Effector memory CD8-positive, alpha-beta T cell (primary cell): ENCODE data around the gene GPR176.

Experiments
- ATAC-seq: fragments of 150-1000 bp; cut with Tn5 transposase; replicated peaks from 2 replicates; pipeline ENCODE4 v1.10.0; 2021; ENCODE audit warnings: mild to moderate bottlenecking, moderate library complexity
- DNase-seq, 3 experiments: peaks; one replicate each; pipeline ENCODE4 v3.0.0; 2021
- H3K27ac Mint-ChIP-seq, 2 donors: one replicate each; pipeline ENCODE4 v1.8.0; 2022; ENCODE audit warnings: mild to moderate bottlenecking in 2 of 2, mixed read lengths in 2 of 2, moderate library complexity in 2 of 2
- H3K27me3 Mint-ChIP-seq, 2 donors: one replicate each; pipeline ENCODE4 v1.8.0; 2022; ENCODE audit warnings: mixed read lengths in 2 of 2
- H3K36me3 Mint-ChIP-seq: one replicate; pipeline ENCODE4 v1.8.0; 2022; ENCODE audit warnings: mild to moderate bottlenecking, moderate library complexity, mixed read lengths; ENCODE audit not compliant: insufficient read depth
- H3K4me1 Mint-ChIP-seq, 2 donors: one replicate each; pipeline ENCODE4 v1.8.0; 2022; ENCODE audit warnings: low read depth in 2 of 2, mixed read lengths in 2 of 2
- H3K4me3 Mint-ChIP-seq, 2 donors: one replicate each; pipeline ENCODE4 v1.8.0; 2022; ENCODE audit warnings: mild to moderate bottlenecking in 2 of 2, mixed read lengths in 2 of 2, moderate library complexity in 2 of 2
- H3K9me3 Mint-ChIP-seq, 2 donors: one replicate each; pipeline ENCODE4 v1.8.0; 2022; ENCODE audit warnings: mixed read lengths in 2 of 2
- total RNA-seq, 9 experiments: gene quantifications; one replicate each; lab custom pipeline; 2026; lab: John Stamatoyannopoulos, UW

The GPR176 gene
- total RNA-seq = 0 to 1.1 (median 0.06) reads per million in 9 experiments

- Mint-ChIP-seq H3K27me3 (peaks cover 24 to 31% of the 10 kb centered on the region in 2 donors), H3K4me3 (peak within 1 kb of the TSS; percentile 83 to 84), H3K4me1 (peaks cover 7 to 8% of the 10 kb centered on the region in 2 donors), H3K9me3 (no peaks in the 10 kb centered on the region), H3K36me3 (no peaks in the 10 kb centered on the region), H3K27ac (peak within 1 kb of the TSS; percentile 66 to 67)
- ATAC-seq = peak; percentile 42
- peak; percentile 17 to 25 (median 23) for DNase-seq
These were observed at the start of gene GPR176 for GRCh38 chr15:39919748-39920509. Gene GPR176, minus strand, starts transcription at chr15:39920266. Its CDS starts 240 bp downstream, at chr15:39920026.

- Mint-ChIP-seq H3K27me3 (no peaks in the 10 kb centered on the region), H3K4me1 (peaks cover 4 to 6% of the 10 kb centered on the region in 2 donors), H3K27ac (no peak overlapping the region), H3K4me3 (no peak overlapping the region), H3K36me3 (peaks cover 19% of the 10 kb centered on the region), H3K9me3 (no peaks in the 10 kb centered on the region)
- ATAC-seq (no peak), DNase-seq (no peak)
These were observed 48.9 kb upstream of the GPR176 start for GRCh38 chr15:39969002-39969394.

- DNase-seq = no peak
- Mint-ChIP-seq H3K4me1 (peaks cover 4 to 6% of the 10 kb centered on the region in 2 donors), H3K27ac (no peak overlapping the region), H3K9me3 (no peaks in the 10 kb centered on the region), H3K4me3 (no peak overlapping the region), H3K27me3 (no peaks in the 10 kb centered on the region), H3K36me3 (peaks cover 19% of the 10 kb centered on the region)
- ATAC-seq = no peak
These were observed 48.4 kb upstream of the GPR176 start for GRCh38 chr15:39968273-39969001.

GRCh38 chr15:39966521-39966920 lies 46.5 kb upstream of the GPR176 start:
- DNase-seq (no peak), ATAC-seq (peak; percentile 60)
- Mint-ChIP-seq H3K27me3 (no peaks in the 10 kb centered on the region), H3K4me1 (peaks cover 4 to 6% of the 10 kb centered on the region in 2 donors), H3K9me3 (no peaks in the 10 kb centered on the region), H3K4me3 (peak overlapping the region in 1 of 2 donors; percentile 42), H3K27ac (peak overlapping the region in 1 of 2 donors; percentile 59), H3K36me3 (peaks cover 16% of the 10 kb centered on the region)

GRCh38 chr15:39963786-39964185 lies 43.7 kb upstream of the GPR176 start:
- Mint-ChIP-seq H3K4me1 (peaks cover 4 to 6% of the 10 kb centered on the region in 2 donors), H3K27me3 (no peaks in the 10 kb centered on the region), H3K9me3 (no peaks in the 10 kb centered on the region), H3K27ac (no peak overlapping the region), H3K4me3 (no peak overlapping the region), H3K36me3 (peaks cover 12% of the 10 kb centered on the region)
- DNase-seq (no peak), ATAC-seq (no peak)

GRCh38 chr15:39961051-39961450 lies 41.0 kb upstream of the GPR176 start:
- ATAC-seq (no peak), DNase-seq (no peak)
- Mint-ChIP-seq H3K27me3 (no peaks in the 10 kb centered on the region), H3K4me3 (no peak overlapping the region), H3K27ac (no peak overlapping the region), H3K9me3 (no peaks in the 10 kb centered on the region), H3K36me3 (peaks cover 8% of the 10 kb centered on the region), H3K4me1 (peaks cover under 1 to 2% of the 10 kb centered on the region in 2 donors)

- ATAC-seq = no peak
- no peak overlapping the region for H3K4me3 Mint-ChIP-seq
These were observed 40.3 kb upstream of the GPR176 start for GRCh38 chr15:39960411-39960810.

GRCh38 chr15:39959411-39959810 lies 39.3 kb upstream of the GPR176 start:
- DNase-seq = no peak
- Mint-ChIP-seq H3K4me3 (no peak overlapping the region), H3K36me3 (peaks cover 17% of the 10 kb centered on the region), H3K27ac (no peak overlapping the region), H3K4me1 (no peaks in the 10 kb centered on the region), H3K27me3 (no peaks in the 10 kb centered on the region), H3K9me3 (no peaks in the 10 kb centered on the region)
- no peak for ATAC-seq

More at GRCh38 chr15:39960411-39960810, 40.3 kb upstream of the GPR176 start:
- Mint-ChIP-seq H3K36me3 (peaks cover 9% of the 10 kb centered on the region), H3K4me1 (no peaks in the 10 kb centered on the region), H3K9me3 (no peaks in the 10 kb centered on the region), H3K27ac (no peak overlapping the region), H3K27me3 (no peaks in the 10 kb centered on the region)
- DNase-seq = no peak

GRCh38 chr15:39957481-39957880 lies 37.4 kb upstream of the GPR176 start:
- no peak for ATAC-seq
- DNase-seq = no peak
- Mint-ChIP-seq H3K27me3 (no peaks in the 10 kb centered on the region), H3K36me3 (peaks cover 25% of the 10 kb centered on the region), H3K27ac (no peak overlapping the region), H3K9me3 (no peaks in the 10 kb centered on the region), H3K4me1 (no peaks in the 10 kb centered on the region), H3K4me3 (no peak overlapping the region)

GRCh38 chr15:39953521-39953920 lies 33.5 kb upstream of the GPR176 start:
- DNase-seq (no peak), ATAC-seq (no peak)
- H3K36me3 Mint-ChIP-seq = peaks cover 39% of the 10 kb centered on the region
- no peaks in the 10 kb centered on the region for H3K9me3 Mint-ChIP-seq
- H3K4me3 Mint-ChIP-seq = no peak overlapping the region
- no peaks in the 10 kb centered on the region for H3K4me1 Mint-ChIP-seq
- no peaks in the 10 kb centered on the region for H3K27me3 Mint-ChIP-seq
- peak overlapping the region in 1 of 2 donors; percentile 9 for H3K27ac Mint-ChIP-seq

- H3K4me1 Mint-ChIP-seq = no peaks in the 10 kb centered on the region
- DNase-seq = no peak
- ATAC-seq = no peak
- peaks cover 36% of the 10 kb centered on the region for H3K36me3 Mint-ChIP-seq
- H3K27me3 Mint-ChIP-seq = no peaks in the 10 kb centered on the region
- no peak overlapping the region for H3K4me3 Mint-ChIP-seq
- no peak overlapping the region for H3K27ac Mint-ChIP-seq
- H3K9me3 Mint-ChIP-seq = no peaks in the 10 kb centered on the region
These were observed 31.5 kb upstream of the GPR176 start for GRCh38 chr15:39951561-39951960.

GRCh38 chr15:39948817-39949216 lies 28.8 kb upstream of the GPR176 start:
- no peak overlapping the region for H3K4me3 Mint-ChIP-seq
- H3K9me3 Mint-ChIP-seq = no peaks in the 10 kb centered on the region
- H3K36me3 Mint-ChIP-seq = peaks cover 43% of the 10 kb centered on the region
- ATAC-seq (no peak), DNase-seq (no peak)
- H3K27me3 Mint-ChIP-seq = no peaks in the 10 kb centered on the region
- no peak overlapping the region for H3K27ac Mint-ChIP-seq
- no peaks in the 10 kb centered on the region for H3K4me1 Mint-ChIP-seq

- no peak for DNase-seq
- peaks cover 47% of the 10 kb centered on the region for H3K36me3 Mint-ChIP-seq
- no peak overlapping the region for H3K4me3 Mint-ChIP-seq
- H3K27me3 Mint-ChIP-seq = no peaks in the 10 kb centered on the region
- ATAC-seq = no peak
- H3K9me3 Mint-ChIP-seq = no peaks in the 10 kb centered on the region
- H3K4me1 Mint-ChIP-seq = no peaks in the 10 kb centered on the region
- H3K27ac Mint-ChIP-seq = peak overlapping the region in 1 of 2 donors; percentile 70
These were observed 27.5 kb upstream of the GPR176 start for GRCh38 chr15:39947401-39948197.
